HG03521 (cell line): ENCODE measurements around the gene TRIM51.
"Not testable (repeated sequence)": the region's sequence is repeated elsewhere in the genome, so short reads cannot be mapped to it uniquely, and the experiment has no call there.

Experiments used
- ATAC-seq: cut with Tn5 transposase; IDR thresholded peaks from one replicate; pipeline ENCODE4 v1.9.1; 2021; ENCODE audit warnings: mild to moderate bottlenecking, moderate library complexity; ENCODE audit not compliant: unreplicated experiment

TRIM51 gene

GRCh38 chr11:55882997-55883396 is at the start of gene TRIM51:
Gene TRIM51, plus strand, starts transcription at chr11:55883297. Its CDS starts 2,132 bp downstream, at chr11:55885429.
- not testable (repeated sequence) for ATAC-seq

GRCh38 chr11:55838452-55838851 is 44.6 kb upstream of the TRIM51 start, which contains the start of gene OR5D16:
Gene OR5D16, plus strand, starts transcription at chr11:55838752. Its CDS starts 0 bp downstream, at chr11:55838752.
- no peak for ATAC-seq

GRCh38 chr11:55847453-55847852 is 35.6 kb upstream of the TRIM51 start:
- ATAC-seq = no peak

GRCh38 chr11:55849037-55849436 is 34.1 kb upstream of the TRIM51 start:
- no peak for ATAC-seq

- no peak for ATAC-seq
Observed at GRCh38 chr11:55852141-55852540, 31.0 kb upstream of the TRIM51 start.

- ATAC-seq = no peak
Observed at GRCh38 chr11:55854704-55855103, 28.4 kb upstream of the TRIM51 start.

GRCh38 chr11:55867354-55867753 is 15.7 kb upstream of the TRIM51 start:
- not testable (repeated sequence) for ATAC-seq

- ATAC-seq = not testable (repeated sequence)
Observed at GRCh38 chr11:55872731-55873130, 10.4 kb upstream of the TRIM51 start.

GRCh38 chr11:55873146-55873545 is 10.0 kb upstream of the TRIM51 start:
- not testable (repeated sequence) for ATAC-seq

- not testable (repeated sequence) for ATAC-seq
Observed at GRCh38 chr11:55884995-55885394, 1.9 kb downstream of the TRIM51 start.

GRCh38 chr11:55885481-55885880 is 2.4 kb downstream of the TRIM51 start:
- ATAC-seq = not testable (repeated sequence)

GRCh38 chr11:55895216-55895615 is 12.1 kb downstream of the TRIM51 start:
- no peak for ATAC-seq

GRCh38 chr11:55902308-55902707 is 19.2 kb downstream of the TRIM51 start:
- no peak for ATAC-seq

GRCh38 chr11:55914482-55914881 is 31.4 kb downstream of the TRIM51 start, which contains the start of gene OR5W2:
Gene OR5W2, minus strand, starts transcription at chr11:55914582. Its CDS starts 0 bp downstream, at chr11:55914582.
- no peak for ATAC-seq

GRCh38 chr11:55920537-55920936 is 37.4 kb downstream of the TRIM51 start:
- ATAC-seq = no peak

- ATAC-seq = no peak
Observed at GRCh38 chr11:55936300-55936699, 53.2 kb downstream of the TRIM51 start, which contains the start of gene OR5I1. Gene OR5I1, minus strand, starts transcription at chr11:55936400. Its CDS starts 0 bp downstream, at chr11:55936400.
